HG02588 (cell line): ENCODE measurements around the gene NPL.
A peak's percentile ranks its signal among the peaks of the same experiment; 100 is the strongest.

ENCODE experiments used
- ATAC-seq: cut with Tn5 transposase; IDR thresholded peaks from one replicate; pipeline ENCODE4 v1.9.1; 2021; ENCODE audit warnings: mild to moderate bottlenecking, moderate library complexity; ENCODE audit not compliant: unreplicated experiment

Gene NPL, protein sequence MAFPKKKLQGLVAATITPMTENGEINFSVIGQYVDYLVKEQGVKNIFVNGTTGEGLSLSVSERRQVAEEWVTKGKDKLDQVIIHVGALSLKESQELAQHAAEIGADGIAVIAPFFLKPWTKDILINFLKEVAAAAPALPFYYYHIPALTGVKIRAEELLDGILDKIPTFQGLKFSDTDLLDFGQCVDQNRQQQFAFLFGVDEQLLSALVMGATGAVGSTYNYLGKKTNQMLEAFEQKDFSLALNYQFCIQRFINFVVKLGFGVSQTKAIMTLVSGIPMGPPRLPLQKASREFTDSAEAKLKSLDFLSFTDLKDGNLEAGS

DNA sequence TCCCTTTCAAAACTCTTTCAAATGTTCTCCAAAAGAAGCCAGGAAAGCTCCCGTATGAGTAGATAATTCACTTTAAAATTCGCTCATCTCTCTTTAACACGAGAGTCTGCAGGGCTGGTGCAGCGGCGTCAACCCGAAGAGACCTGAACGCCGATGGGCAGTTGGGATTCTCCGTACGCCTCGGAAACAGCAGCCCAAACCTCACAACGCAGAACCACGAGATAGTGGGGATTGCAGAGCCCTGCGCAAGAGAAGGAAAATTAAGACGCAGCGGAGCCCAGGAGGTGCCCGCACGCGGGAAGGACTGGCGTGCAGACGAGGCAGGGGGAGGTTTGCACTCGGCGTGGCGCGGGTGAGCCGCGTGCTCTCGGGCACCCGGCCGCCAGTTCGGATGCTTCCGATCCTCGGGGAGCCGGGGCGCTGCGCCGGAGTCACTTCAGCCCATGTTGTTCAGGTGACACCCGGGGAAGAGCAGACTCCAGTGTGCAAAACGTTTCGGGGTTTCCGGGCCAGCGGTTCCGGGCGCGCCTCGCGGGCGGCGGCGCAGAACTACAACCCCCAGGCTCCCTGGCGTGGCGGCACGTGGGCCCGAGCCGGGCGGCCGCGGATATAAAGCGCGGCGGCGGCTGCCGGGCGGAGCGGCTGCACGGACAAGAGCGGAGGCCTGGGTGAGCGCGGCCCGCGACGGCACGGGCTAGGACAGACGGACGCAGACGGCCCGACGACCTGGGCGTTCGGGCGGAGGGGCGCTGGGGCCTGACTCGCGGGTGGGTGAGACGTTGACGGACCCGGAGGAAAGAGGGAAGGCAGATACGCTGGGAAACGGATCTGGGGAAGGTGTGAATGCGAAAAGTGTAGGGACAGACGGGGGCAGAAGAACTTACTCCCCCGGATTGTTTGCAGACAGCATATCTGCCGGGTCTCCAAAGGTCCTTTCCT, at the start of gene NPL:
TSS of gene NPL (plus strand) at position 636 of the 939 bp plus-strand sequence. CDS start 4,599 bp downstream, outside the sequence.
- peak; percentile 95 for ATAC-seq

DNA sequence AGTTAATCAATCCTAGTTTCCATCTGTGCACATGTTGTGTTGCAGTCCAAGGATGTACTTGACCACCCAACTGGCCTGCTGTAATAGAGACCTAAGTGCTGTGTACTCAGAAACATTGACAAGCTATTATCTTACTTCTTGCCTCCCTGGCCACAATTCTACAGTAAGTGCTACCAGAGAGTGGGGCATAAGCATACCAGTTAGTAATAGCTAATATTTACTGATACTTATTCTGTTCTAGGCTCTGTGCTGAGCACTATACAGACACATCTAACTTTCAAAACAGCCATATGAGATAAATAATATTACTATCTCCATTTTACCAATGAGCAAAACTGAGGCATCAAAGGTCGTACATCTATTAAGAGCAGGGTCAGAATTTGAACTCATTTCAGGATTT, 49.5 kb upstream of the NPL start:
- ATAC-seq, result no peak

DNA sequence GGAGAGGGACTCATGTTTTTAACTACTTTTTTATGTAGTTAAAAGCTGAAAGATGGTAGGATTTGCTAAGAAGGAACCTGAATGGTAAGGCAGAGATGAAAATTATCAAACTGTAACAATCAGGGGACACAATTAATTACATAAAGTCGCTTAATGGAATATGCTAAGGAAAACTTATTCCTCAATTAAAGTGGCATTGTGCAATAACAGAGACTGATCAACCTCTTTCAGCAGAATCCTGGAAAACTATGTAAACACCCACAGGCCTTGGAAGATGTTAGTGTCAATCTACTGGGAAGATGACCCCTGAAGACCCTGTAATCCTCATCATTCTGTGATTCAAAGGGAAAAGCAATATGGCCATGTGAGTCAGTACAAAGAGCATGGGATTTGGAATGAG, 46.8 kb upstream of the NPL start:
- no peak for ATAC-seq

DNA sequence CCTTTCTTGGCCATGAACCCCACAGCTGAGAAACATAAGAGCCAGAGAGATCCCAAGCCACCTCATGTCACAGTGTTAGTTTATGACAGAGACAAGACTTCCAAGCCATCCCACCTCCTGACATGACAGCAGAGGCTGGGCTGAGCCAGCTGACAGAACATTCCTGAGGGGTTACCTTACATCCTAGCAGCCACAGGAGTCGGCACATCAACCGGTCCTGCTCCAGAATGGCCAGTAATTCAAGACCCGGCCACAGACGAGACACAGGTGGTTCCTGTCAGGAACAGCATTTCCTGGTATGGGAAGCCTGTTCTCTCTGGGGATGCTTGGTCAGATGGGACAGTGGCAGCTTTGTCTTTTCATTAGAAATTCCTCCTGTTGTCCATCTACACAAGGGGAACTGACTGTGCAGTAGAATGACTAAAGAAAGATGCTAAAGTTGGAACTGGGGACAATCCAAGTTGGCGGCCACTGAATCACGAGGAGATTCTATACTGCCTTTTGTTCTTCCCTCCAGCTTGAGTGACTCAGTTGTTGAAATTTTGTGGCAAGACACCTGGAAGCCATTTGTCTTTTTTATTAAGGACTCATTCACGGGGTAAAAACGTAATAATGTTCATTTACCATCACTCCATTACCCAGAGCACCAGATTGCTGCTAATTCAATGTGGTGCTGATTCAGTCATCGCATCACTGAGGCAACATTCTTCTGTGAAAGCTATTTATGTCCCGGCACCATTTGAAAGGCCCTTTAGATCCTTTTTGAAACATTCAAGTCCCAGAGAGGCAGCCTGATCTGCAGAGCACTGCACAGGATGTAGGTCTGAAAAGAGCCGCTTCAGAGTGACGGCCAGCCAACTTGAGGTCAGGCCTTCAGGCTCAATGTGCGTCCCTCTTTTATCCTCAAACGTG, 37.2 kb upstream of the NPL start:
- no peak for ATAC-seq

DNA sequence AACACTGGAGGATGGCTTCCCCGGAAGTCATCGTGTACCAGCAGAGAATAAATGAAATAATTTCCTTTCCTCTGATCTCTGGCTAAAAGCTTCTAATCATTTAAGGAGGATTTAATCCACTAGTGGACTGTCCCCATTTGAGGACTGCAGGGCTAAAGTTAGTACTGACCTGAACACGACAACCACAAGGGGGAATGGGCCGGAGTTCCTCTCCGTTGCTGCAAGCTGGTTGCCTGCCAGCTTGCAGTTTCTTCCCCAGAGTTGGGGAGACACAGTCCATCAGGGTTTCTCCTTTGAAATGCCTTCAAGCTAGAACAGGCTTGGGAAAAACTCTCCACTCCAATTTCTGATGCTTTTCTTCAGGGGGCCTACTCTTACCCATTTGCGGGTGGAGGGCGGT, 35.5 kb upstream of the NPL start:
- no peak for ATAC-seq

DNA sequence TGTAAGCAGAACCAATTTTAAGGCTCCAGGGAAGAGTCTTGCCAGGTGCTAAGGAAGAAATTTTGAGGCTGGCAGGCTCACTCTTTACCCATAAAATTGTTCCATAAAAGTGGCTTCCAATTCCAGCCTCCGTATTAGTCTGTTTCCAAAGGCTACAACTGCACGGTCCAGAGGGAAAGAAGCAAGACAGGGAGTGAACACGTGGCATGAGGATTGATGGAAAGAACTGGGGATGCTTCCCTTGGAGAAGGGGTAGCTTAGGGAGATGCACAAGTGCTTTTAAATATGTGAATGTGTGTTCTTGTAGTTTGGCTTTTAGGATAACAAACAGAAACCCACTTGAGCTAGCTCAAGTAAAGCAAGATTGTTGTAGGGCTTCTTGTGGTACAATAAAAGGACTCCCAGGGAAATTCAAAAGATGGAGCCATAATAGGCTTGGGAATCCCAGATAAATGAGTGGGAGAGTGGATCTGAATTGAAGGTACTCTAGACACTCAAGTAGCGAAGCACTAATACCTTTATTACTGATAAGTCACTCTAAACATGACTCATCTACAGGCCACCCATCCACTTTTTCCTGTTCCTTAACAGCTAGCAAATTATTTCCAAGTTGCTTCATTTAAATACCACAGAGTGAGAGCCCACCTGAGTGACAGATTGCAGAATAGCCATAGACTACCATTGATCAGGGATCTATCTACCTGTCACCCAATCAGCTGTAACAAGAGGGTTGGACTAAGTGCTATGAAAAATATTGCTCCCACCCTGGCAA, 34.8 kb upstream of the NPL start:
- no peak for ATAC-seq

DNA sequence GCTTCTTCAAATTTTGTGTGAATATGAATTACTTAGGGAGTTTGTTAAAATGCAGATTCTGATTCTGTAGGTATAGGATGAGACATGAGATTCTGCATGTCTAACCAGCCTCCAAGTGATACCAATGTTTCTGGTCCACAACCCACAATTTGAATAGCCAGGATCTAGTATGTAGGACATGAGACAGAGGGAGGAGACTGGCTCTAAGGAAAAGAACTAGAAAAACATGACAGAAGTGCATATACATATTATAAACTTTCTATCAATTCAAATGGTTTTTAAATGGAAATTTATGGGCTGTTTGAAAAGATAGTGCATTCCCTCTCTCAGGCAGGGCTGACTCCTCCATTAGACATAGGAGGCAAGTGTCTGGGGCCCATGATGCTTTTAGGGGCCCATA, 33.9 kb upstream of the NPL start:
- ATAC-seq, result no peak

DNA sequence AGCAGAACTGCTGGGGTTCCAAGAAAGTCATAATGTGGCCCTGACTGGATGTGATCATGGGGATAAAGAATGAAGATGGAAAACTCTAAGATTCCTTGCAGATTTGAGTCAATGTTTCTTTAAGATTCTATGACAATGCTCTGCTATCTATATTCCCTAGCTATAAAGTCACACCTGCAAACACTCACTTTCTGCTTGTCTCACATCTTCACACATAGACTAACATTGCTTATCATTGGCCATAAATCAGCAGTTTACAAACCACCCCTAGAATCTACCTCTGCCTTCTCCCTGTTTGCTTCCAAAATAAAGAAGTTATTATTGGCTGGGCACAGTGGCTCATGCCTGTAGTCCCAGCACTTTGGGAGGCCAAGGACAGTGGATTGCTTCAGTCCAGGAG, 33.1 kb upstream of the NPL start:
- ATAC-seq, result no peak

DNA sequence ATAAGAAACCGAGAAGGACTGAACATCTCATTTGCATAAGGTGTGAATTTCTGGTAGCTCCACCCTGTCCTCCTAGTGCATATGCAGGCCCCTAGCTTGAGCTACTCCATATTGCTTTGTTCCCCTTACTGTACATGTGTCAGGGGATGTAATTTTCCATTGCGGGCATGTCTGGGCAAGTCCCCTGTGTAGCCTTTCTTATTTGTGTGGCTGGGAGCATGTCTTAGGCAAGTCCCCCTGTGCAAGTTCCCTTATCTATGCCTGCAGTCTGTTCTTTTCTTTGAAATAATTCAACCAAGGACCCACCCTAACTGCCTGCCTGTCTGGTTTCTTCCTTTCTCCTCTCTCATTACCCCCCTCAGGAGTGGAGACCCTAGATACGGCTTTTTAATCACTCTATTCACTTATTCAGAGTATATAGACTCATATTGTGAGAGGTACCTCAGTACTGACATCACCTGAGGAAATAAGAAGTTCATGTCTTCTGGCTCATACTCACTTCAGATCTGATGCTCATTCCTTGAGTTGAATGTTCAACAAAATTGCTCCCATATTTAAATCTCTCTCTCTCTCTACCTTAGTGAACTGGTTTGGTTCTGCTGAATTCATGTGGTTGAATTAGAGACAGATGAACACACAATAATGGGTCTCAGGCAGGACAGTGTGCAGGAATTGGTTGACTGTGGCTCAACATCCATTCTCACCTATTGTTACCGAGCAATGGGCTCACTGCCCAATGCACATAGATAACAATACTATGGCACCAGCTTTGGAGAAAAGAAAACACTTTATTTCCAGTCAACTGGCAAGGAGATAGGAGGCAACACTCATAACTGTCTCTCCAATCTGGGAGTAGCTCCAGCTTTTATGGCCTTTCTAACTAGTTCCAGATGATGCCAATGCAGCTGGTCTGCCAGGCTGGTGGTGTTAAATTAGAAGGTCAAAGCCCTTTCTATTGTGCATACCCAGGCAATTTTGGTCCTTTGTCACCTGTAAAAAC, 27.9 kb upstream of the NPL start:
- no peak for ATAC-seq

DNA sequence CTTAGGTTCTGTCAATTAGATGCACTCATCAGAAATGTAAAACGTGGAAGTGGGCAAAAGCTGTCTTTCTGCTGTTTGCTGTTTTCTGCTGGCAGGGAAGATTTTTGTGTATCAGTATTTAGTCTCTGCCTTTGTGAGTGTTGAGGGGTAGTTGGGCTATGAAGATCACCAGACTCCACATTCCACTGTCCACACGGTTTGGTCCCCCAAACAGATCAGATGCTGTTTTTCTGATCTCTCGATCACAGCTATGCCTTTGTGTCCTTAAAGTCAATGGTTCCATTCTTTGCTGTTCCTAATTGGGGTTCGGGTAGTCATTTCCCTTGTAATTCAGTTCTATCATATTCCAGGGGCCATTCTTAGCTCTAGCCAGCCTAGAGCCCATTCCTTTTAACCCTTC, 27.0 kb upstream of the NPL start:
- ATAC-seq, result no peak

DNA sequence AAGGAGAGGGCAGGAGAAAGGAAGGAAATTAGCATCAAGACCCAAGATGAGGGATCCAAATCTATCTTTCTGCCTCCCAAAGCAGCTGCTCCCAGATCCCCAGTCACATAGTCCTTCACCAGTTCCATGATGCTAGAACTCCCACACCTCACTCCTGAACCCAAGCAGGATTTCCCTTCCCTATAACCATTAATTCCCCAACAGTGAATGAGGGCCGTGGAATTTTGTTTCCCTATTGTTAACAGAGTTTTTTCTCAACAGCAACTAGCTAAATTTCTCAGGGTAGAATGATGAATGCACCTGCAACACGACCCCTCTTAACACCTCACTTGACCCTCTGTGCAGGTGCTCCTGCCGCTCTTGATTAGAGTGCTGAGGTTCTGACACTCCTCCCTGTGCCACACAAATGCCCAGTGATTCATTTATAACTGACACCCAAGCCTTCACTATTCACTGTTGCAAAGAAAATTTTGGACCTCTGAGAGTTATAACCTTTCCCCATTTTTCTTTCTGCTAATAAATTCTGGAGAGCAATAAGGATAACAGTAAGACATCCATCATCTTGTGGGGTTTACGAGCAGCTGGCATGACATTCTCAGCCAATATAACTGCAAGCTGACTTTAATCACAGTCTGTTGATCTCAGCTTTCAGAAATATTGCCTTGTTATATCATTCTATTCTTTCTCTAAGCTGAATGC, 25.4 kb upstream of the NPL start:
- ATAC-seq, result no peak

DNA sequence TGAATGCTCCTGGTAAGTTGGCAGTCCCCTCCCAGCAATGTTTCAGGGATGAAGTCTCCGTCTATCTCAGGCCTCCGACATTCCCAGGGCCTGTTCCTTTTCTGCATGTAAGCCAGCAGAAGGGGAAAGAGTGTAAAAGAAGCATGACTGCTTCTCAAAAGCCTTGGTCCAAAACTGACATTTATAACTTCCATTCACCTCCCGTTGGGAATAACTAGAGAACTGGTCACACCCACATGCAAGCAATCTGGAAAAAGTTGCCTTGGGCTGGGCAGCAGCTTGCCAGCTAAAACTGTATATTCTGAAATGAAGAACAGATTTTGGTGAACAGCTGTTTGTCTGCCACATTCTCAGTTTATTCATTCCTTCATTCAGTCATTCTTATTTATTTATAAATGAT, 24.2 kb upstream of the NPL start:
- no peak for ATAC-seq

DNA sequence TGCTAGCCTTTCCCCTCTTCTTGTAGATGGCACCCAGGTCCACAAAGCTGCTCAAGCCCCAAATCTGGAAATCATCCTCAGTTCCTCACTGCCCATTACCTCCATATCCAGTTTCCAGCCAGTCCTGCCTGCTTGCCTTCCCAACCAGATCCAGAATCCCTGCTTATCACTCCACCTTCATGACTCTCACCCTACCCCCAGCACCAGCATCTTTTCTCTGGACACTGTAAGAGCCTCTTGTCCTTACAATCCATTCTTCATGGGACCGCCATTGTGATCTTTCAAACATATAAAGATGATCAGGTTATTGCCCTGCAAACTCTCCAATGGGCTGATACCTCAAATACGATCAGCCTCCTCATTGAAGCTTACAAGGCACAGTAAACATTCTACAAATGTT, 23.5 kb upstream of the NPL start:
- ATAC-seq, result no peak

DNA sequence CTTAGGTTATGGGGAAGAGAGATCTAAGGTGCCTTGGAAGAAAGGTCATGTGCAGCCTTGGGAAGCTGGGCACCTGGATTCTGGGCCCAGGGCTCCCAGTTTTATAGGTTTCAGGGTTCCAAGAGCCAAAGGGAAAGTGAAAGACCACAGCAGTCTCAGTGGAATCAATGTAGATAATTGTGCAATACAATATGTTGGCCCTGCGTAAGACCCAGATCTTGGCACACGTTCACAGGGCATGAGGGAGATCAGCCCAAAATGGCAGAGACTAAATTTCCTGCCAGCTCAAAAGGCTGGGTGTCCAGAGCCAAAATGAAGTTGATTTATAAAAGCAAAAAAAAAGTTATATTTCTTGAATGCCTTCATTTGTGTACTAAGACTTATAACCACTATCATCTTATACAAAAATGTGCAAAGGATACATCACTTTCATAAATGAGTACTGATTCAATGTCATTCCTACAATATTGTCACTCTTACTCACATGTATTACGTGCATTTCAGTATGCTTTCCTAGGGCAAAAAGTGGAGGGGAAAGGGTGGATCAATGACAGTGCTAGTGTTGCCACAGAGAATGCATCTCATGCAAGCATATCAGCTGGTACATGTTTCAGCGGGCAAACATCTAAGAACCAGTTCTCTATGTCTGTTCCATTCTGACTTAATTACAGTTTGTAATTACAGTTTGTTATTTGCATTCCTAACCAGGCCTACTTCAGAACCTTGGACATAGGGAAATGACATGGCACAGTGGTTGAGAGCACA, 22.5 kb upstream of the NPL start:
- ATAC-seq, result no peak

DNA sequence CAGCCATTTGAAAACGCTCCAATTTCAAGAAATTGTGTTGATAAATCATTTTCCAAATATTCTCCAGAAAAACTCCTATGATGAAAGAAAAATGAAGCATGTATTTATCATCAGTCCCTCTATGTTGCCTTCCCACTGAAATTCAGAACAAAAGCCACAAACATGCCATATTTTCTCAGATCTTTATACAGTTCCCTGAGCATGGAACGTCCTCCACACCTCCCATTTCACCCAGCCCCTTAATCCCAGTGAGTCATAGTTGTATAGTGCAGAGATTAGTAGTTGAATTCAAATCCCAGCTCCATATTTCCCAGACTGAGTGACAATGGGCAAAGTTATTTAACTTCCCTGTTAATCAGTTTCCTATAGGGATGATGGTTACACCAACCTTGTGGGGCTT, 20.6 kb upstream of the NPL start:
- no peak for ATAC-seq

DNA sequence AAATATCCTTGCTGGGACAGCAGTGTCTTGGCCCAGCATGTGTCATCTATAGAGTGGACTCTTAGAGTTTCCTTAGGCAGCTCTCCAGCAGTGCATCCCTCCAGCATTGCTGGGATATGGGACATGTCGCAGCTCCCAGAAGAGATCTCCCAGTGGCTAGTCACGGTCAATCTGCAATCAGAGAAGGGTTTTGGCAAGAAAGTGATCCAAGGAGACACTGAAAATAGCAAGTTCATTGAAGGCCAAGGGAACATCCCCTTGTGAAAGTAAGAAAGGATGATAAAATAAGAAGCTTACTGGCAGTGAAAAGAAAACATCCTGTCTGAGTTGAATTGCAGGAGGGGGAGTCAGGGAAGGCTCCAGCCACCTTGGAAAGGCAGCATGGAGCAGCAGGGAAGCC, 19.3 kb upstream of the NPL start:
- ATAC-seq, result no peak

DNA sequence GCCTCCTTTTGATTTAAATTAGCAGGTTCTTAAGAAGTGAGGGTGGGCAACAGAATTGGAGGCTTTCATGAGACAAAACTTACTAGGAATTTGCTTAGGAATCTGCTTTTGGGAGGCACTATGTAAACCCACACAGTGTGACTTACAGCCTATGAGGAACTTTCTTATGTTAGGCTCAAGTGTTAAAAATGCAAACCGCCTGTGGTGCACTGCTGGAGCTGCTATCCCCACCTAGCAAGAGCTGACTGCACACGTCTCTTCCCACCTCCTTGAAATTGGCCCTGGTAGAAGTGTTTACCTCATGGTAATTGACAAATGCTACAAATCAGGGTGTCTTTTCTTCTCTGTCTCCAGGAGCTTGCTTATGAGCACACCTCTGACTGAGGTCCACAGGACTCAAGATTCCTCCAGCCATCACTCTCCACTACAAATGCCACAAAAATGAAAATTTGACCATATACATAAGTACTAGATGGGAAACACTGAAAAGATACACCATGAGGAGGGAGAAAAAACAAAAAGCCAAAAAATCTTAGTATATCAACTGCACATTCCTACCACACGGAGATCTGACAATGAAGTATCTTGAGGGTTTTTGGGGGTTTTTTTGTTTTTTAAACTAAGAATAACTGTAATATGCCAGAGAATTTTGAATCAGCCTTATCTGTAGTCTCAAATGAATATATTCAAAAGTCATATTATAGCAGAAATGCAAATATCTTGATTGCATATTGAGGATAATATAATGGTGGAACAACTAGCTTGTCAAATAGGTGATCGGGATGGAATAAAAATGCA, 18.2 kb upstream of the NPL start:
- no peak for ATAC-seq
